HG03039 (cell line): ENCODE results near the gene PPP1R18.

Source experiments
- ATAC-seq: cut with Tn5 transposase; IDR thresholded peaks from one replicate; pipeline ENCODE4 v1.9.1; 2021; ENCODE audit warnings: mild to moderate bottlenecking, moderate library complexity; ENCODE audit not compliant: unreplicated experiment

The PPP1R18 gene

DNA sequence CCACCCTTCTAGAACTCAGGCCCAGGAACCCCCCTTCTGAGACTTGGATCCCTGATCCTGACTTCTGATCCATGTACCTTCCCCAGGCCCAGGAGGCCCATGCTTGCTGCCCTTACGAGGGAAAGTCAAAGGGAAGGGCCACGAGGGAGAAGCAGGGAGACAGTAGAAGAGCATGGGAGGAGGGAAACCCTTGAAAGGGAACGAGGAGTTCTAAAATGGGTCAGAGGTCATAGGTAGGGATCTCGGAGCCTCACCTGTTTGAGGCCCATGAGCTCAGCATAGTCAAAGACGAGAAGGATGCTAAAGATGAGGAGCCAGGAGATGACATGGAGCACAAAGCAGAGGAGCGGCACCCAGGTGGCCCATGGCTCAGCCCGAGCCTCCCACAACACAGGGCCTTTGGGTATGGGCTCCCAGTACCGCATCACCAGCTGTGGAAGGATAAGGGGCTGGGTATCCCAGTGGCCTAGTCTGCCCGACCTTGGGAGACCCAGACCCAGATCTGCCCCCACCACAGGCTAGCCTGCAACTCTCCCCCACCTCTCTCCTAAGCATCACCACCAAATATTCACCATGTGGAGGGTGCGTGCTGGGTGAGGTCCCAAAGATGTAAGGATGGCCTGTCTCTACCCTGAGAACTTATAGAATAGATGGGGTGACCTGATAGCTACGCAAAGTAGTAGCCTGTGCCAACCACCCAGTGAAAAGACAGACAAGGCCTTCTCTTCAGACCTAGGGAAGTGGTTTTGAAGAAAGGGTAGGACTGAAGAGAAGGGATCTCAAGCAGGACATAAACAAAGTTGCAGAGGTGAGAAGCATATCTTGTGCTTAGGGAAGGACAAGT, 2.8 kb upstream of the PPP1R18 start:
- ATAC-seq = no peak

DNA sequence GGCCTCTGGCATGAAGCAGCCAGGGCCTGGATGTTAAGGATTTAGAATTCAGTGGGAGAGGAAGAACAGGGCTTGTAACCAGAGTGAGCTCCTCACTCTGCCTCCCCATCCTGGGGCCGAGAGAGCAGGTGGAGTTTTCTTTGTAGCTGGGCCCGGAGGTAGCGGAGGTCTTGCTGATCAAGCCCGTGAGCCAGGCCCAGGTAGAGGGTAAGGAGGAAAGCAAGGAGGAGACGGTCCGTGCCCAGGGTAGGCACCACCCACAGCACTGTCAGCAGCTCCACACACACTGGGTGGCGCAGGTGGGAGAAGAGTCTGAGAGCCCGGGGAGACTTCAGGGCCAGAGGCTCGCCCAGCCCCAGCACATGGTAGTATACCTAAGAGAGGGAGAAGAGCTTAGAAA, 2.1 kb upstream of the PPP1R18 start:
- ATAC-seq = no peak

DNA sequence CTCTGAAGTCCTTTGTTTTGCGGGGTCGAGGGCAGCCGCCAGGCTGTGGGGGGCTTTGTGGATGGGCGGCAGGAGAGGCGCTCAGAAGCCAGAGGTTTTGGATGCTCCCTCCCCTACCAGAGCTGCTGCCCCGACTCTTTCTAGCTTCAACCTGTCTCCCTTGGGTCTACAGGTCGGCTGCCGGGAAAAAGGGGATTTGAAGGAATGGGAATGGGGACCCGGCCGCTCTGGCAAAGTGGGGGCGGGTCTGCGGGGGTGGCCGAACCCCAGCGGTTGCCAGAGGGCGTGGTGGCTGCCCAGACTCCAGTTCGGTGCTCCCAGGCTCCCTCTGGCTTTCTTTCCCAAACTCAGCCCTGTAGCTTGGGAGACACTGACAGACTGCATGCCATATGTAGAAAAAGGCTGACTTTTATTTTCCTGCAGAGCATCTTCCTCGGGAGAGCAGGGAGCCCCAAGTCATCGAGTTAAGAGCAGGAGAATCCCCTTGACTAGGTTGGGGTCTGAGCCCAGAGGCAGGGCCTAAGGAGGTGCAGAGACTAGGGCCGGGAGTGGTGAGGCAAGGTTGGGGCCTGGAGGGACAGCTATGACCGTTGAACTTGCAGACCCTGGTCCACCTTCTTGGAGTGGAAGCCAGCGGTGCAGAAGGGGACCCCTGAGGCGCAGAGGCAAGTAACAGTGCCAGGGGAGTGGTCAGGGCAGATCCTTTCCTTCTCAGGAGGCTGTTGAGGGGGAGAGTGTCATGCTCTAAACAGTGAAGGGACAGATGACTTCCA, 1.4 kb upstream of the PPP1R18 start:
- no peak for ATAC-seq

DNA sequence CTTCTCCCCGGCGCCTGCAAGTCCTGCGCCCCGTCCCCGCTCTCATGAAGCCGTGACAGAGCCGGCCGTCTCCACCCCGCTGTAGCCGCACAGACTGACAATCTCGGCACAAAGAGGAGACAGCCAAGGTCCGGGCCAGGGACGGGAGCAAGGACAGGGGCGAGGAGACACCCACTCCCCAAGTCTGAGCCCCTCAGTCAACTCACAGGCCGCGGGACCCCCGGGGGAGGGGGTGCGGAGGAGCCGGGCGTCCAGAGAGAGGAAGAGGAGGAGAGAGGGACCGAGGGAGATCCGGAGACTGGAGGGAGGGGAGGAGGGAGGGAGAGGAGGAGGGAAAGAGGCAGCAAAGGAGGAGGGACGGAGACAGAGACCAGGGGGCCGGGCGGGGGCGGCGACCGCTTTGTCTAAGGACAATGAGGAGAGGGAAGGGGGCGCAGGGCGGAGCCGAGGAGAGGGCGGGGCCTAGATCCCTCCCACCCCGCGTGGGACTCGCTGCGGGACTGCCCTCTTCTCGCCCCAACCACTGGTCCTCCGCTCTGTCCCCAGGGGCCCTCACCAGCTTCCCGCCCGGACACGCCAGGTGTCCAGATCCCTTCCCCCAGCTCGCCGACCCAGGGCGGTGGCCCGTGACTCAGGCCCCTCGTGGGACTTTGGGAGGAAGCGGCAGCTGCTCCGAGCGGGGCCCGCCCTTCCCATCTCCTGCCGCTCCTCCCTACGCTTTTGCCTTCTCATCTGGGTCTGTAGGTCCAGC, 638 bp upstream of the PPP1R18 start:
- peak; percentile 29 for ATAC-seq

DNA sequence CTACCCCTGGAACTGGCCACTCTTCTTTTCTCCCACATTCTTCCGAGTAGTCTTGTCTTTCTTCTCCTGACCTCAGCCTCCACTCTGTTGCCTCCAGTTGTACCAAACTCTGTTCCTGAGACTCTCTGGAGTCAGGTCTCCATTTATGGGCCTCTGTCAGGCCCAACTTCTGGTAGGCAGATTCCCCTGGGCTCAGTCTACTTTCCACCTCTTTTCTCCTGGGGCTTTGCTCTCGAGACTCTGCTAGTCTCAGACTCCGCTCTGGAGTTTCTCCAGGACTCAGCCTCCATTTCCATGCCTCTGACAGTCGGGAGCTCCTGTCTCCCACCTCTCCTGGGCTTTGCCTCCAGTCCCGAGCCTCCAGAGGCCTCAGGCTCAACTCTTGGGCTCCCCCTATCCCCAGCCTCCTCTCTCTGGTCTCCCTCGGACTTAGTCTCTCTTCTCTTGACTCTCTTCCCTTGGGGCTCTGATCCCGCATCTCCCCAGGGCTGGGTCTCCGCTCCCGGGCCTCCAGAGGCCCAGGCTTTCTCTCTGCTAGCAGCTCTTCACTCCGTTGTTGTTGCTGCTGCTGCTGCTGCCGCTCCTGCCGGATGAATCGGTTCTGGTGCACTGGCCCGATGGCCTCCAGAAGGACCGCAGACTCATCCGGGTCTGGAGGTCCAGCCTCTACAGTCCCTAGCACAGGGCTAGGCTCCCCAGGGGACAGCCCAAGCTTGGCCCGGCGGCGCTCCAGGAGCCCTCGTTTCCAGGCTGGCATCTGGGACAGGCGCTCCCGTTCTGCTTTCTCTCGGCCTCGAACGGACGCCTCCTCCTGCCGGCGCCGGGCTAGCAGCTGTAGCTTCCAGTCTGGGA, 1.1 kb downstream of the PPP1R18 start:
- no peak for ATAC-seq

DNA sequence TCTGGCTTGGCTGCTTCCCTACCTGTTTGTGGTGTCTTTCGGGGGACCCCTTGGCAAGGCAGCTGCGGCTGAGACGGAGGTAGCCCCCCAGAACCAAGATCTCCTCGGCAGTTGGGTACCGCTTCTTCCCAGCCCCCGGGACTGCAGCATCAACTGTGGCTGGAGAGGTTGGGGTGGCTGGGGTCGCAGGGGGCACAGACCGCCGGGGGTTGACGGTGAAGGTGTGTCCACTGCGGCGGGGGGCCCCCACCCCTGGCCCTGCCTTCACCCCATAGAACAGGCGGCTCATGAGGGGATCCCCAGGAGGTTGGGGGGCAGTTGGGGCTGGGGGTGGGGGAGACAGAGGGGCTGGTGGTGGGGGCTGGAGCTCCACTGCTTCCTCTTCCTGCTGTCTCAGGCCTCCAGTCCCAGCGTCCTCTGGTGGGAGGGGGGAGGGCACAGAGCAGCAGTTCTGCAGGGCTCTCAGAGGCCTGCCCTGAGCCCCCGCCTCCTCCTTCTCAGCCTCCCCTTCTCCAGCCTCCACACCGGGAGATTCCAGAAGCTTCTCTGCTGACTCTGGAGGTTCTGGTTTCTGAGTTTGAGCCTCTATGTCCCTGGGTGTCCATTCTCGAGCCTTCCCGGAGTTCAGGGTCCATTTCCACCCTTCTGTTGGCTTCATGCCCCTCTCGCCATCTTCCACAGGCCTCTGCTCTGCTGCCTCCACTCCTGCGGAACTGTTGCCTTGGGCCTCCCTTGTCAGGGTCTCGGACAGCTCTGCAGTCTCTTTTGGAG, 1.9 kb downstream of the PPP1R18 start:
- no peak for ATAC-seq

DNA sequence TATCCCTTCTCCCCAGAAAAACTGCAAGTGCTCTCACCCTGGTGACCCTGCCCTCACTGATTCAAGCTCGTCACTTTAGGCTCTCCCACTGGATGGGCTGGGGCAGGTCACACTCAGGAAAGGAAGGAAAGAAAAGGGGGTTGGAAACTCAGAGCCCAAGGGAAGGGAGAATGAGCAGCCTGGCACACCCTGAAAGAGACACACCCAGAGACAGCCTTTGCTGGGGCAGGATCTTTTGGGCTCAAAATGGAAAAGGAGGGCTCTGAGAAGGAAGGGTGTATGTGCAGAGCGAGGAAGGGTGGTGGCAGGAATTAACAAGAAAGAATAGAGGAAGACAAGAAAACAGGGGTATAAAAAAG, 2.5 kb downstream of the PPP1R18 start:
- ATAC-seq = no peak

DNA sequence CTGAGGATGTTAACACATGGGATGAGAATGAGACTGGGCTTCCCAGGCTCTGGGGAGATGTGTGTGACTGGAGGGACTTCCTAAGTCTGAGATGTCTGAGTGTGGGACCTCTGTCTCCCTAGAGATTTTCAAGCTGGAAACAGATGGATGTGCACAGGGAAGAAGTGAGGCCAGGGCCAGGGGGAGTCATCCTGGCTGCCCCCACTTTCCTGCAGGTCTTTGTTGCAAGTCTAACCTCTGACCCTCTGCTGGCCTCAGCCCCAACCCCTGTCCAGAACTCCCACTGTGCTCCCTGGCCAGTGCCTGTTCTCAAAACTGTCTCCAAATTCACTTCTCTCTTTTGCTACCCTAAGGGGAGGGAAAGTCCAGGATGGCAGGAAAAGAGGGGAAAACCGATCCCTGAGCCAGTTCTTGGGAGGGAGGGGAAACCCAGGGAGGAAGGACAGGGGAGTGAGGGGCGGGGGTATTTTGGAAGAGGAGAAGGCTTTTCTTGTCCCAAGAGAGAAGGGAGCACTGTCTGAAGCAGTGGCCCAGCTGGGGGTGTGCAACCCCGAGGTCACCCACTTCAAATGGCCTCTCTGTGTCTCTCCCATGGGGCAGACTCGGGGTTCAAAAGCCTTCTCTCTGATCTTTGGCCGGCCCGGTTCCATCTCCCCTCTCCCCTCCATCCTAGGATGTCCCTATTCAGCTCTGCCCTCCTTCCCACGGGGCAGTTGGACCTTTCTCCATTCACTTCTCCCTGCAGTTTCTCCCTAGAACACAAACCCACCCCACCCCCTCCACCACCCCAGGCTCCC, 3.1 kb downstream of the PPP1R18 start:
- no peak for ATAC-seq

DNA sequence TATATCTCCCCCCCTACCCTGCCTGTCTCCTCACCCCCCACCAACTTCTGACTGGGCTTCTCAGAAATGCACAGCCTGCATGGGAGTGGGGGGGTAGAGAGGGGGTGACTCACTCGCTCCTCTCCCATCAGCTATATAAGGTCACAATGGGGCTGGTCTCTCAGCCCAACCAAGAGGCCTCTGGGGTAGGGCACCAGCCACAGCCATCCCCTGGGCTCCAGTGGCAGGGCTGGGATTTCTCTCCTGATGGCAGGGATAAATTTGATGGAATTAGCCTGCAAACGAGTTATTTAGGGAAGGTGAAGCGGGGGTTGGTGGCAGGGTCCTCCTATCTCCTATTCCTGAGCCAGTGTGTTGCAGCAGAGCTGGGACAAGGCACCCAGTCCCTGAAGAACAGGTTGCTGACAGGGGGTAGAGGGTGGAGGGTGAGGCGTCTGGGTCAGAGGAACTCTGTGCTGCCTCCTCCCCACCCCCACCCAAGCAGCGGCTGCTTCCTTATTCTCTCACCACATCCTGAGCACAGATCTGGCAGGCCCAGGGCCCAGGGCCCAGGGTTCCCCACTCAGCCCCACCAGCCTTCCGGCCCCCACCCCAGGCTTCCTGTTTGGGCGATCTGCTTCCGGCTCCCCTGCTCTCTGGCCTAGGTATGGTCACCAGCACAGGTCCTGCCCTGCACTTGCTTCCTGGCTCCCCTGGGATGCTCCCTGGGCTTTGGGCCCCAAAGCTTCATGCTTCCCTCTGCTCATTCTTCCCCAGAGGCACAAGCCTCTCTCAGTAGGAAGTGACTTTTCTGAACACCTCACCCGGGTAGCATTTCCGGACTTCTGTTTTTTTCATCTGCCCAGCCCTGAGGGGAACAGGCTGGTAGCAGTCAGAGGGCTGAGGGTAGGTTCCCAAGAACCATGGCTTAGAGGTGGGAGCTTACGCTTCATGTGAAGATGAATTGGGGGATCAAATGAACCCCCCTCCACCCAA, 4.0 kb downstream of the PPP1R18 start:
- ATAC-seq = no peak

DNA sequence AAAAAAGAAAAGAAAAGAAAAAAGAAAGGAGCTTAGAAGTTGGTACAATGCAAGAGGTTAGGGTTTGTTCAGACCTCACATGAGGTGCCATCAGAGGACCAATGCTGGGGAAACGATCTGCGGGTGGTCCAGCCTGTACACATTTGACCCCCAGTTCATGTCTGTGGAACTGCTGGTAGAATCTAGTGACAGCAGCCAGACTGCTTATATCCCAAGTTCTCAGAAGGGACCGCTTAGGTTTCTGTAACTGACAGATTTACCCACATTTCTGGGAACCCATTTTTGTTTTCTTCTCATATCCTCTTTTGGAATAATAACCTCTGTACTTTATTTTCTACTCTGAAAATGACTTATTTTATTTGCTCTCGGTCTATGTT, 4.7 kb downstream of the PPP1R18 start:
- ATAC-seq = no peak

DNA sequence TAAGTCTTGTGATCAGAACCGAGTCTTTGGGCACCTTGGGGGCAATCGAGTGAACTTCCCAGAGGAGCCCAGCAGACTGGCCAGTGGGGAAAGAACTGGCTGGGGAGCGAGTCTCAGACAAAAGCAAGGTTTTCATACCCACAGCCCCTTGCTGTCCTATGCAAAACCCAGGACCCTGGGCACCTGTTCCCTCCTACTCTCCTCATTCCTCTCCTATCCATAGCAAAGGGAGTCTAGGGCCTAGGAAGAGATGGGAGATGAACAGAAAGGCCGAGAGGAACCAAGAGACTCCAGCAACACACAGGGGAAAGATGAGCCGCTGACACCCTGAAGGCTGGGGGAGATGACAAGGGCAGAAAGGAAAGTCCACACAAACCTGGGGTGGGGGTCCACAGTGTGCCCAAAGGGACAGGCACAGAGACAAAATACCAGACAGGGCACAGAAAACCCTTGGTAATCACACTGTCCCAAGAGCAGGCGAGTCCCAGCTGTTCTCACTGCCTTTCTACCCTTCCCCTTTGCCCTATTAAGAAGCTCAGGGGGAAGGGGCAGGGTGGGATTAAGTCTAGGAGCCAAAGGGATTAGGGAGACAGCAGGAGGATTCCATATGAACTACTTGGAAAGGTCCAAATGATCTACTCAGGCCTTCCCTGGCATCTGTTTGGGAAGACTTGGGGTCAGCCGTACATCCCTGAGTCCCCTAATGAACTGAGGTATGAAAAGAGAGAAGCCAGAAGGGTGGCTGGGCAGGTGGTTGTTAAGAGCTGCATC, 6.5 kb downstream of the PPP1R18 start:
- no peak for ATAC-seq

DNA sequence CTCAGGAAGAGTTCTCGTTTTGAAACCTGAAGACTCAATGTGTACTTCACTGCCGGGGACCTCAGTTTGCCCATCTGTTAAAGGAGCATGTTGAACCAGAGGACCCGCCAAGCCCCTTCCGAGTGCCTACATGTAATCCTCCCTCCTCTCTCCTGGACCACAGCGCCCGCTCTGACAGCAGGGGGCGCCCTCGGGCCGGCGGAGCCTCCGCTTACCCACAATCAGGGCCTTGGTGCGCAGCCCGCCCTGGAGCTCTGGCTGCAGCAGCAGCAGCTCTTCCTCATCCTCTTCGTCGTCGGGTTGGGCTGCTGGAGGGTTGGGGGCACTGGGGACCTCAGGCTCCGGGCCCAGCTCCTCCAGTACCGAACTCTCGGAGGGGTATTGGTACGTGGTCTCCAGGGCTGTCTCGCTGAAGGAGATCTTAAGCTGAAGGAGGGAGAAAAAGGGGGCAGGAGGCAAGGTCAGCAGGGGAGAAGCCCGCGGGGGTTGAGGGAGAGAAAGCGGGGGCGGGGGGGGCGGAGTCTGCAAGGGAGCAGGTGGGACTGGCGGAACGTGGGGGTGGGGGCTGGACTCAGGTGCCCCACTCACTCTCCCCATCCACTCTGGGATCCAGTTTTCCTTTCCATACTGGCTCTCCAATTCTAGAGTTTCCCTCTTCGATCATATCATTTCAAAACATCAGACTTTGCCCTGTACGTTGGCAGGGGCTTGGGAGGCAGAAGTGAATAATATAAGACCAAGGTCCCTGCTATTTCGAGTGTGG, 7.3 kb downstream of the PPP1R18 start:
- no peak for ATAC-seq

DNA sequence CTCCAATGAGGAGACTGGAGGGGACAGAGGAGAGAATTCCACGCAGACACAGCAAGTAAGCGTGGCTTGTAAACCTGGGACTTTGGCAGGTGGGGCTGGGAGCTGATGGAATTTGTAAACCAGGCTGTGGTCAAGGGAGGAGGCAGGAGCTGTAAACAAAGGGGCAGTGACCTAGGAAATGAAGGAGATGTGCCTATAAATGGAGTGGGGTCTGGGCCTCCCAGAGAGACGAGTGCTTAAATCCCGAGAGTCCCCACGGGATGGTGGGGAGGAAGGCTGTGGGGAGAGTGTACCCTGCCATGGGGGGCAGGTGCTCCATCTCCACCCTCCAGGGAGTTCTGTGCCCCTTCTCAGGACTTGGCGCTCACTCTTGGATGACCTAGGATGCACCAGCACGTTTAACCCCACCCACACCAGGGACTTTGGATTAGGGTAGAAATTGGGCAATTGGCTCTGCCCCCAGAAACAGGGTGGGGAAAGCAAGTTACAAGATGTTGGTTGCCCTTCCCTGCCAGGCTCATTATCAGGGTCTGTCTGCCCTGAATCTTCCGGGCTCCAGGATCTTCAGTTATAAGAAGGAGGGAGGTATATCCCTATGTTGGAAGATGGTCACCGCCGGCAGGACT, 9.7 kb downstream of the PPP1R18 start:
- ATAC-seq = no peak

DNA sequence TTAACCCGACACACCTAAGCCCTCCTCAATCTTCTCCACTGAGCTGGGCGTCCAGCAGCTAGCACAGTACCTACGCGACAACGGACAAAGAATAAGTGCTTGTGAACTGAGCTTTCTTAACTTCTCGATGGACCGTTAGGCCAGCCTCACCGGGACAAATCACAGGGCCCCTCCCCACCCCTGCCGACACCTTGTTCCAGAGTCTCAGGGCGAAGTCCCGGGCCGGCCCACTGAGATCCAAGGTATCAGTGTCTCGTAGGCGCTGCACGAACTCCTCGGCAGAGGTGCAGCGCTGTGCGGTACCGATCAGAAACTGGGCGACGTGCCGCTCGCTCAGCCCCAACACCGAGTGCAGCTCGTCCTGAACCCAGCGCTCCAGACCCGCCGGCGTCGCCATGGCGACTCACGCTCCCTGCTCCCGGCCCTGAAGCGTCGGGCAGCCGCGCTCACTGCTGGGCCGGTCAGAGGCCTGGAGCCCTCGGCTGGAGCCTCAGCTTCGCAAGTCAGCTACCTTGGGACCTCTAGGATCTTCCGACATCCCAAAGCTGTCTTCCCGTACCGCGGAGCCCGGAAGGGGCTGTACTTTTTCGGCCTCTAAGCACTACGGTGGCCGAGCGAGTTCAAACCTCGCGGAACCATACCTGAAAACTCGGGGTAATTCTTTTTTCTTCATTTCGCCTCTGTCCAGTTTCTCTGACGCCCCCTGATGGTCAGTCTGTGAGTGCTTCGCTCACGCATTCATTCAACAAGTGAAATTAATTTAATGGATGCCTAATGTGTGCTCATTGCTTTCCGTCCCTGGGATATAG, 13.8 kb downstream of the PPP1R18 start, which contains the start of gene DHX16:
TSS of gene DHX16 (minus strand) at position 562 of the 809 bp plus-strand sequence. CDS start at position 397, 165 bp downstream.
- peak; percentile 60 for ATAC-seq
